Measurements from ENCODE around the gene RASGRP2.
A peak's percentile ranks its signal among the peaks of the same experiment; 100 is the strongest.

The RASGRP2 gene

GRCh38 chr11:64742889-64743590 lies 902 bp downstream of the RASGRP2 start:
- peak; percentile 68 for TF ChIP-seq CTCF (IDR thresholded peaks at IDR 0.05; ENCODE audit: extremely low read depth, missing control alignments)
- DNase-seq (ENCODE audit: low spot score) = peak; percentile 96

GRCh38 chr11:64742087-64742888 lies 1.7 kb downstream of the RASGRP2 start:
- no peak for TF ChIP-seq CTCF (IDR thresholded peaks at IDR 0.05; ENCODE audit: extremely low read depth, missing control alignments)
- peak; percentile 74 for DNase-seq (ENCODE audit: low spot score)

GRCh38 chr11:64741375-64742086 lies 2.4 kb downstream of the RASGRP2 start:
- TF ChIP-seq CTCF (IDR thresholded peaks at IDR 0.05; ENCODE audit: extremely low read depth, missing control alignments) = no peak
- no peak for DNase-seq (ENCODE audit: low spot score)

GRCh38 chr11:64739871-64740270 lies 4.1 kb downstream of the RASGRP2 start:
- TF ChIP-seq CTCF (IDR thresholded peaks at IDR 0.05; ENCODE audit: extremely low read depth, missing control alignments) = no peak
- no peak for DNase-seq (ENCODE audit: low spot score)

- TF ChIP-seq CTCF (IDR thresholded peaks at IDR 0.05; ENCODE audit: extremely low read depth, missing control alignments) = no peak
- DNase-seq (ENCODE audit: low spot score) = no peak
Measured at GRCh38 chr11:64736654-64737053, 7.3 kb downstream of the RASGRP2 start.

GRCh38 chr11:64735725-64736259 lies 8.2 kb downstream of the RASGRP2 start:
- TF ChIP-seq CTCF (IDR thresholded peaks at IDR 0.05; ENCODE audit: extremely low read depth, missing control alignments) = no peak
- no peak for DNase-seq (ENCODE audit: low spot score)

Measured in GM20000 (cell line).